ENCODE measurements around the gene TMEM132C.

Gene TMEM132C

GRCh38 chr12:128510511-128510910, 243.5 kb downstream of the TMEM132C start:
- H3K4me1 ChIP-seq (ENCODE audit: control insufficient read depth, low read length) = no peaks in the 10 kb centered on the region
- H3K9me2 ChIP-seq (replicated peaks; ENCODE audit: control insufficient read depth, low read length) = no peaks in the 10 kb centered on the region
- H3F3A ChIP-seq (ENCODE audit: control insufficient read depth, insufficient read depth) = no peaks in the 10 kb centered on the region
- H3K27me3 ChIP-seq (ENCODE audit: control insufficient read depth, low read length) = no peaks in the 10 kb centered on the region
- no peak overlapping the region for H3K27ac ChIP-seq (ENCODE audit: low read depth, low read length)
- H3K36me3 ChIP-seq (ENCODE audit: control insufficient read depth, low read length) = no peaks in the 10 kb centered on the region
- peaks cover under 1% of the 10 kb centered on the region; the same call in 1 of the 2 replicates for H3K9me3 ChIP-seq (ENCODE audit: control insufficient read depth, insufficient read depth, low read length)
- H3K79me2 ChIP-seq (ENCODE audit: control insufficient read depth, low read length) = no peaks in the 10 kb centered on the region
- no peaks in the 10 kb centered on the region for H4K20me1 ChIP-seq (ENCODE audit: control insufficient read depth, insufficient read depth, low read depth, low read length)
- no peak overlapping the region for H3K4me3 ChIP-seq (ENCODE audit: low read length)
- H3K4me2 ChIP-seq (ENCODE audit: low read length) = no peak overlapping the region
- TF ChIP-seq EZH2phosphoT487 (IDR thresholded peaks at IDR 0.05; ENCODE audit: borderline replicate concordance, low read length) (no peak), CTCF (IDR thresholded peaks at IDR 0.05; ENCODE audit: low read depth, low read length, poor library complexity, severe bottlenecking) (no peak)

- H3K4me1 ChIP-seq (ENCODE audit: control insufficient read depth, low read length) = no peaks in the 10 kb centered on the region
- no peaks in the 10 kb centered on the region for H3K9me2 ChIP-seq (replicated peaks; ENCODE audit: control insufficient read depth, low read length)
- no peaks in the 10 kb centered on the region for H3K9me3 ChIP-seq (ENCODE audit: control insufficient read depth, insufficient read depth, low read length)
- no peaks in the 10 kb centered on the region for H3K79me2 ChIP-seq (ENCODE audit: control insufficient read depth, low read length)
- no peak for TF ChIP-seq CTCF (IDR thresholded peaks at IDR 0.05; ENCODE audit: low read depth, low read length, poor library complexity, severe bottlenecking)
- TF ChIP-seq EZH2phosphoT487 (IDR thresholded peaks at IDR 0.05; ENCODE audit: borderline replicate concordance, low read length) = no peak
- no peaks in the 10 kb centered on the region for H3K27me3 ChIP-seq (ENCODE audit: control insufficient read depth, low read length)
- no peak overlapping the region for H3K4me3 ChIP-seq (ENCODE audit: low read length)
- no peaks in the 10 kb centered on the region for H3F3A ChIP-seq (ENCODE audit: control insufficient read depth, insufficient read depth)
- no peak overlapping the region for H3K4me2 ChIP-seq (ENCODE audit: low read length)
- H4K20me1 ChIP-seq (ENCODE audit: control insufficient read depth, insufficient read depth, low read depth, low read length) = no peaks in the 10 kb centered on the region
- no peak overlapping the region for H3K27ac ChIP-seq (ENCODE audit: low read depth, low read length)
- H3K36me3 ChIP-seq (ENCODE audit: control insufficient read depth, low read length) = no peaks in the 10 kb centered on the region
Observed at GRCh38 chr12:128513331-128513730, 246.4 kb downstream of the TMEM132C start.

GRCh38 chr12:128513831-128514230, 246.9 kb downstream of the TMEM132C start:
- H3K79me2 ChIP-seq (ENCODE audit: control insufficient read depth, low read length) = no peaks in the 10 kb centered on the region
- TF ChIP-seq CTCF (IDR thresholded peaks at IDR 0.05; ENCODE audit: low read depth, low read length, poor library complexity, severe bottlenecking) (no peak), EZH2phosphoT487 (IDR thresholded peaks at IDR 0.05; ENCODE audit: borderline replicate concordance, low read length) (no peak)
- no peaks in the 10 kb centered on the region for H3K27me3 ChIP-seq (ENCODE audit: control insufficient read depth, low read length)
- H3K4me3 ChIP-seq (ENCODE audit: low read length) = no peak overlapping the region
- no peaks in the 10 kb centered on the region for H3K4me1 ChIP-seq (ENCODE audit: control insufficient read depth, low read length)
- H3F3A ChIP-seq (ENCODE audit: control insufficient read depth, insufficient read depth) = no peaks in the 10 kb centered on the region
- H3K27ac ChIP-seq (ENCODE audit: low read depth, low read length) = no peak overlapping the region
- H3K9me2 ChIP-seq (replicated peaks; ENCODE audit: control insufficient read depth, low read length) = no peaks in the 10 kb centered on the region
- no peaks in the 10 kb centered on the region for H4K20me1 ChIP-seq (ENCODE audit: control insufficient read depth, insufficient read depth, low read depth, low read length)
- no peaks in the 10 kb centered on the region for H3K9me3 ChIP-seq (ENCODE audit: control insufficient read depth, insufficient read depth, low read length)
- no peaks in the 10 kb centered on the region for H3K36me3 ChIP-seq (ENCODE audit: control insufficient read depth, low read length)
- no peak overlapping the region for H3K4me2 ChIP-seq (ENCODE audit: low read length)

- Histone ChIP-seq H3K27me3 (ENCODE audit: control insufficient read depth, low read length) (no peaks in the 10 kb centered on the region), H4K20me1 (ENCODE audit: control insufficient read depth, insufficient read depth, low read depth, low read length) (no peaks in the 10 kb centered on the region), H3F3A (ENCODE audit: control insufficient read depth, insufficient read depth) (no peaks in the 10 kb centered on the region), H3K4me1 (ENCODE audit: control insufficient read depth, low read length) (no peaks in the 10 kb centered on the region), H3K27ac (ENCODE audit: low read depth, low read length) (no peak overlapping the region), H3K9me3 (ENCODE audit: control insufficient read depth, insufficient read depth, low read length) (no peaks in the 10 kb centered on the region), H3K9me2 (replicated peaks; ENCODE audit: control insufficient read depth, low read length) (no peaks in the 10 kb centered on the region), H3K4me2 (ENCODE audit: low read length) (no peak overlapping the region), H3K4me3 (ENCODE audit: low read length) (no peak overlapping the region), H3K79me2 (ENCODE audit: control insufficient read depth, low read length) (no peaks in the 10 kb centered on the region), H3K36me3 (ENCODE audit: control insufficient read depth, low read length) (no peaks in the 10 kb centered on the region)
- TF ChIP-seq CTCF (IDR thresholded peaks at IDR 0.05; ENCODE audit: low read depth, low read length, poor library complexity, severe bottlenecking) (no peak), EZH2phosphoT487 (IDR thresholded peaks at IDR 0.05; ENCODE audit: borderline replicate concordance, low read length) (no peak)
Observed at GRCh38 chr12:128518644-128519043, 251.7 kb downstream of the TMEM132C start.

Data from DOHH2 (cell line).